A549 (cell line): ENCODE results near the gene NT5C3B.

Source experiments
- ELK1 ChIP-seq: fragments of 150-350 bp; IDR thresholded peaks from 2 replicates; pipeline ENCODE4 v1.6.1; 2014; ENCODE audit warnings: low read depth, mild to moderate bottlenecking, low read length
- PHF8 ChIP-seq: fragments of 200-600 bp; sonication (generic); IDR thresholded peaks from 2 replicates; pipeline ENCODE4 v1.6.1; 2016; ENCODE audit warnings: low read depth, mild to moderate bottlenecking, antibody characterized with exemption, moderate library complexity, borderline replicate concordance

GRCh38 chr17:41785859-41786226 lies 50.2 kb downstream of the NT5C3B start:
- no peak for TF ChIP-seq ELK1
- TF ChIP-seq PHF8: no peak
